LNCaP clone FGC (cell line): ENCODE data around the gene KLHDC10.

Source experiments
- DNase-seq: peaks from one replicate; pipeline ENCODE4 v3.0.0-alpha.2; 2011; ENCODE audit warnings: low read depth
- H3K4me3 ChIP-seq: 2 replicates; pipeline ENCODE4 v1.5.1; 2011; ENCODE audit warnings: mild to moderate bottlenecking, low read depth, low read length, control low read depth
- TF ChIP-seq, protein P1 (sequence below): IDR thresholded peaks from 2 replicates; pipeline ENCODE4 v1.5.1; 2012; ENCODE audit warnings: mild to moderate bottlenecking; ENCODE audit not compliant: control insufficient read depth, insufficient read depth; ENCODE audit errors: extremely low read depth

The KLHDC10 gene, protein sequence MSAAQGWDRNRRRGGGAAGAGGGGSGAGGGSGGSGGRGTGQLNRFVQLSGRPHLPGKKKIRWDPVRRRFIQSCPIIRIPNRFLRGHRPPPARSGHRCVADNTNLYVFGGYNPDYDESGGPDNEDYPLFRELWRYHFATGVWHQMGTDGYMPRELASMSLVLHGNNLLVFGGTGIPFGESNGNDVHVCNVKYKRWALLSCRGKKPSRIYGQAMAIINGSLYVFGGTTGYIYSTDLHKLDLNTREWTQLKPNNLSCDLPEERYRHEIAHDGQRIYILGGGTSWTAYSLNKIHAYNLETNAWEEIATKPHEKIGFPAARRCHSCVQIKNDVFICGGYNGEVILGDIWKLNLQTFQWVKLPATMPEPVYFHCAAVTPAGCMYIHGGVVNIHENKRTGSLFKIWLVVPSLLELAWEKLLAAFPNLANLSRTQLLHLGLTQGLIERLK

DNA sequence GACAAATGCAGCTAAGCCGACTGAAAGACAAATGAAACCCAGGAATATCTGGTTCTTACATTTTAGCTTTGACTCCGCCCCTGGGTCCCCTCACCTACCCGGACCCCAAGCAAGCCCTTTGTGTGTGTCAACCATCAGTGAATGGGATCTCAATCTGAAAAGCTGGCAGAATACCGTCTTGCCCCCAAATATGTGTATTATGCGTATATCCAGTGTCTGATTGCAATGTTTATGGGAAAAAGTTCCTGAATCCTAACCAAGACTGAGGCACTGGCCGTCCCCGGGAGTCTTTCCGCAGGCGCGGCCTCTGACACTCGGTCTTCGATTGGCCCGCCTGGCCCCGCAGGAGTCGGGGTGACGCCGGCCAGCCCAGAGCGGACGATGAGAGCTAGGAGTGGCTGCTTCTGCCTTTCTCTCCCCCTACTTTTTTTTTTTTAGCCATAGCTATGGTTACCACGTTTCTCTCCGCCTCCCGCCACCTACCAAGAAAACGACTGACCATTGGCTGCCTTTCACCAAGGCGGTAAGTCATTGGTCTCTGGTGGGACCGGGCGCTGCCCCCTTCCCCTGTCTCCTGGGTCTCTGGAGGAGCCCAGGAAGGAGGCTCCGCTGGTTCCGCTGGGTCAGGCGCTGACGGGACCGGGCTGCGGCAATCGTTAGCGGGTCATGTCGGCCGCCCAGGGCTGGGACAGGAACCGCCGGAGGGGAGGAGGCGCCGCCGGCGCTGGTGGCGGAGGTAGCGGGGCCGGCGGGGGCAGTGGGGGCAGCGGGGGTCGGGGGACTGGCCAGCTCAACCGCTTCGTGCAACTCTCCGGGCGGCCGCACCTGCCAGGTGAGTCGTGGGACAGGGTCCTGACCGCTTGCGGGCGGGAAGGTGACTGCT lies at the start of gene KLHDC10:
Gene KLHDC10 (plus strand): TSS at position 557 of the 883 bp plus-strand sequence. CDS start 110 bp downstream, at position 667.
- H3K4me3 ChIP-seq = peak within 1 kb of the TSS; percentile 77
- DNase-seq = peak; percentile 99
- TF ChIP-seq, protein P1, sequence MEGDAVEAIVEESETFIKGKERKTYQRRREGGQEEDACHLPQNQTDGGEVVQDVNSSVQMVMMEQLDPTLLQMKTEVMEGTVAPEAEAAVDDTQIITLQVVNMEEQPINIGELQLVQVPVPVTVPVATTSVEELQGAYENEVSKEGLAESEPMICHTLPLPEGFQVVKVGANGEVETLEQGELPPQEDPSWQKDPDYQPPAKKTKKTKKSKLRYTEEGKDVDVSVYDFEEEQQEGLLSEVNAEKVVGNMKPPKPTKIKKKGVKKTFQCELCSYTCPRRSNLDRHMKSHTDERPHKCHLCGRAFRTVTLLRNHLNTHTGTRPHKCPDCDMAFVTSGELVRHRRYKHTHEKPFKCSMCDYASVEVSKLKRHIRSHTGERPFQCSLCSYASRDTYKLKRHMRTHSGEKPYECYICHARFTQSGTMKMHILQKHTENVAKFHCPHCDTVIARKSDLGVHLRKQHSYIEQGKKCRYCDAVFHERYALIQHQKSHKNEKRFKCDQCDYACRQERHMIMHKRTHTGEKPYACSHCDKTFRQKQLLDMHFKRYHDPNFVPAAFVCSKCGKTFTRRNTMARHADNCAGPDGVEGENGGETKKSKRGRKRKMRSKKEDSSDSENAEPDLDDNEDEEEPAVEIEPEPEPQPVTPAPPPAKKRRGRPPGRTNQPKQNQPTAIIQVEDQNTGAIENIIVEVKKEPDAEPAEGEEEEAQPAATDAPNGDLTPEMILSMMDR = no peak

DNA sequence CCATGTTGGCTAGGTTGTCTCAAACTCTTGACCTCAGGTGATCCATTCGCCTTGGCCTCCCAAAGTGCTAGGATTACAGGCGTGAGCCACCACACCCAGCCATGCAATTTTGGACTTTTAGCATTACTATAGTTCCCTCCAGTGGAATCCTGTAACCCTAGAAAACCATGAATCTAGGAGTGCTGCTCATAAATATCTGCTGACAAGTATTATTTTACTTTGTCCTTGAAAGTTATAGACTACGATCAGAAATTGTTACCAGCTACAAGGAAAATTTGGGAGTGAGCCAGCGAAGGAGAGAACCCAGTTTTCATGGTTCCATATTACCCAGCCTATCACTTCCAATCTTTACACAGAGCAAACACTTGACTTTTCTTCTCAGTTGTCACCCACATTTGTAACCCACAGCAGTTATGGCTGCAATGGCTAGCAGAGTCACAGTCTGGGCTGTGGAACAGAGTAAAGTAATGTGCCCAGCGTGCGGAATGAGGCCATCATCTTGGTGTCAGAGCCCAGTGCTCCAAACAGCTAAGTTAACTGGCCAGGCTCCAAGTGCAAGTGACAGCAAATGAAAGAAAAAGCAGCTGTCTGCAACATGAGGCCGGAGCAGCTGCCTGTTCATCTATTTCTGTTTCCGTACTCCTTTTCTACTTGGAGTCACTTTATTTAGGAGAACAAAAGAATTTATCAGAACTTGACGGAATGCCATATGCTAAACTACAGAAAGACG lies 49.1 kb upstream of the KLHDC10 start:
- TF ChIP-seq, protein P1 = no peak
- no peak overlapping the region for H3K4me3 ChIP-seq
- no peak for DNase-seq

DNA sequence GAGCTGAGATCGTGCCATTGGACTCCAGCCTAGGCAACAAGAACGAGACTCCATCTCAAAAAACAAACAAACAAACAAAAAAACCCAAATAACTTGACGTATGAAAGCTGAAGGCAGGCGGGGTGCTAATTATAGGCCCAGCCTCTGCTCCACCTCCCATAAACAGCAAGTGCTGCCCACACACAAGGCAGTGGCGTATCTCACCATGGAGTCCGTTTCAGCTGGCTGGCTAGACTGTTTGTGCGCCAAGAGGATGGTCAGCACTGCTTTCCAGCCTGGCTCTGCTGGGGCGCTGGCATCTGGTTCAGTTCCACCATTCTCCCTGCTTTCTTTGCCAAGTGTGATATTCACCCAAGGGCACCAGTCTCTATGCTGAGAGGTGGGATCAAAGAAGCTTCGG lies 48.2 kb upstream of the KLHDC10 start:
- no peak overlapping the region for H3K4me3 ChIP-seq

DNA sequence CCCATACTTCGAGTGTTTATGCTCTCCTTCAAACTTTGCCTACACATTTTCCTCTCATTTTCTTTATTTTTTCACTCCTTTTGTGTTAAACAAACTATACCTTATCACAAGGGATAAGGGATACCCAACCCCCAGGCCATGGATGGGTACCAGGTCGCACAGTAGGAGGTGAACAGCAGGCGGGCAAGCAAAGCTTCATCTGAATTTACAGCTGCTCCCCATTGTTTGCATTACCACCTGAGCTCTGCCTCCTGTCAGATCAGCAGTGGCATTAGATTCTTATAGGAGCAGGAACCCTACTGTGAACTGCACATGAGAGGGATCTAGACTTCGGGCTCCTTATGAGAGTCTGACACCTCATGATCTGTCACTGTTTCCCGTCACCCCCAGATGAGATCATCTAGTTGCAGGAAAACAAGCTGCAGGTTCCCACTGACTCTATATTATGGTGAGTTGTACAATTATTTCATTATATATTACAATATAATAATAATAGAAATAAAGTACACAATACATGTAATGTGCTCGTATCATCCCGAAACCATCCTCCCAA lies 47.6 kb upstream of the KLHDC10 start:
- H3K4me3 ChIP-seq = no peak overlapping the region
- TF ChIP-seq, protein P1 = no peak
- no peak for DNase-seq

More for the DNA sequence above, 48.2 kb upstream of the KLHDC10 start:
- DNase-seq = no peak
- TF ChIP-seq, protein P1 = no peak

DNA sequence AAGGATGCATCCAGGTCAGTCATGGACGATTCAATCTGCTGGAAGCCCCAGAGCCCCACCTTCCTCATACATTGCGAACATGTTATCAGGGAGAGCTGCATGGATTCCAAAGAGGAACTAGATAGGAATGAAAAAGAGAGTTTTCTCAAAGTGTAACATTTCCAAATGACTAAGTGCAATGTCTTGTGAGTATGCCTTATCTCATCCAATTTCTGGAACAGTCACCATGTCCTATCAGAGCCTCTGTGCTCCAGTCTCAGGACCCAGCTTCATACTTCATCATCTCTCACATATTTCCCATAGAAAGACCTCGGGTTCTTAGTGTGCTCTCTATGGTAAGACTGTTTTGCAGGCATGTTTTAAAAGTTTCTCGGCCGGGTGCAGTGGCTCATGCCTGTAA lies 45.9 kb upstream of the KLHDC10 start:
- no peak for DNase-seq
- TF ChIP-seq, protein P1 = no peak
- H3K4me3 ChIP-seq = no peak overlapping the region

DNA sequence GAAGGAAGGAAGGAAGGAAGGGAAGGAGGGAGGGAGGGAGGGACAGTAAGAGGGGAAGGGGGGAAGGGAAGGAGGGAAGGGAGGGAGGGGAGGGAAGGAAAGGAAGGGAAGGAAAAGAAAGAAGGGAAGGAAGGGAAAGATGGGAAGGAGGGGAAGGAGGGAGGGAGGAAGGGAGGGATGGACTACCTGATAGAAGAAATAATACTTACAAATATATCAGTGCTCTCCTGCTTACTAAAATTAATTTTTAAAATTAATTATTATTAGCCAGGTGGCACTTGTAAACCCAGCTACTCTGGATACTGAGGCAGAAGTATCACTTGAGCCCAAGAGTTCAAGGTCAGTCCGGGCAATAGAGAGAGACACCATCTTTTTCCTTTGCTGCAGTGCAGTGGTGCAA lies 37.6 kb upstream of the KLHDC10 start:
- TF ChIP-seq, protein P1 = no peak
- no peak overlapping the region for H3K4me3 ChIP-seq
- no peak for DNase-seq
